HG03159 (cell line): ENCODE measurements around the gene PTPRM.

Experiments
- ATAC-seq: cut with Tn5 transposase; IDR thresholded peaks from one replicate; pipeline ENCODE4 v1.9.1; 2021; ENCODE audit warnings: mild to moderate bottlenecking, moderate library complexity; ENCODE audit not compliant: unreplicated experiment

Gene PTPRM

DNA sequence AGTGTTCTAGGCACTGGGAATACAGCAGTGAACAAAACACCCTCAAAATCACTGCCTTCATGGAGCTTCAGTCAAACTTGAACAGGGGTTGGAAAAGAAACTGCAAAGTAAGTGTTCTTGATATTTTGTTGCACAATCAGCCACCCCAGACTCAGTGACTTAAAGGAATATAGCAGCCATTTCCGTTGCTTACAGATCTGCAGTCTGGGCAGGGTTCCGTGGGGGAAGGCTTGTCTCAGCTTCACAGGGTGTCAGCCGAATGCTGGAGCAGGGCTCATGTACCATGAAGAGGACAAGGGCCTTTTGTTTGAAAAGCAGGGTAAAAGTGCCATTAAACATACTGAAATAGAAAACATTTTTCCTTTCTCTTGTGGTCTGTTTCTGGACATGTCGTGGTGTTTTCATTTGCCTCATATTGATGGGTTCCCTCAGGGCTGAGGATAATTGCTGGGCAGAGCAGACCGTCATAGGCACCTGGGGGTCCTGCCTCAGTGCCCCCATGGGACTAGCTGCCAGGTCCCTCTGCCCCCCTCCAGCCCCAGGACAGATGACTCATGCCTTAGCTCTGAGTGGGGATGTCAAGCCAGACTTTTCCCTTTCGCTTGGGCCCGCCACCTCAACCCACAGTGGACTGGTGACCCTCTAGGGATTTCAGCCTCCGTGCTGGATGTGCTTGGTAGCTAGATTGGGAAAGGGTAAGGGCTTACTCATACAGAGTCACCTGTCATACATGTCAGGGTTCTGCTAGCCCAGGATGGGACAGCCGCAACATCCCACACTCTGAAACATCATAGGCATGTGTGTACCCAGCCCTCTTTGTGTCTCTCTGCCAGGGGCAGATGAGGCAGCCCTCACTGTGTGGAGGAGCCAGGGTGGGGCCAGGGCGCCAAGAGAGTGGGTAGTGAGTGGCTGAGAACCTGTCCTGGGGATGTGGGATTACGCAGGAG lies 96.5 kb downstream of the PTPRM start:
- no peak for ATAC-seq

DNA sequence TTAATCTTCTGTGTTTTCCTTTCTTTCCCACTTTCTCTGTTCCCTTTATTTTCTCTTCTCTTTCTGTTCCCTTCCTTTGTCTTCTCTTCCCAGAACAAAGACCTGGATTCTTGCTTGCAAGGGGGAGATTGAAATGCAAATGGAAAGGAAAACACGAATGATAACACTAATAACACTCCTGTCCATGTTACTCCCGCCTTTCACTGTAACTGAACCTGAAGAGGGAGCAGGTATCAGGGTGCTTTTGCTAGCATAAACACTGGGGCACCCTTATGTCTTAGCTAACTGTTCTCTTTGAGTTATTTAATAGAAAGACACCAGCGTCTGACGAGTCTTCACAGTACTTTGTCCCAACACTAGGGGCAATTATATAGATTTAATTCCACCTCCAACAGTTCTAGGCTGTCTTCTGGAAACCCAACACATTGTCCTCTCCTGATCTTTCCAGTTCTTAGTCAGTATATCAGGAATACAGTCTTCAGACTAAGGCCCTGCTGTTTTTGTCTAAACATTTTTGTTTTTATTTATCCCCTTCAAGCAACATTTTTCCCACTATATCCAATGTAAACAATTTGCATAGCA lies 99.2 kb downstream of the PTPRM start:
- ATAC-seq: no peak

DNA sequence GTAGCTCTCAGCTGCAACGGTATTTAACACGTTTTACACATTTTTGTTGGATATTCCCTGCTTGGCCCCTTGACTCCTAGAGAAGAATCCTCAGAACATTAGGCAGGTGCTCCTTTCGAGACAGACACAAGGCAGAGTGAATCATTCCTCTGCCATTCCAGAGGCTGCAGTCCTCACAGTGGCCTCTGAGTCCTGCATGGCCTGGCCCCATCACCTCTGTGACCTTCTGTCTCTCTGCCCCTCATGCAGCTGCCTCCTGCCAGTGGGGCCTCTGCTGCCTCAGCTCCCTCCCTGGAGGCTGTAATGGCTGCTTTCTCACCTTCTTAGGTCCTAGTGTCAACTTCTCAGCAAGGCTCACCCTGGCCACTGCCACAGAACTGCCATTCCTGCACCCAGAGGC lies 101.3 kb downstream of the PTPRM start:
- no peak for ATAC-seq

DNA sequence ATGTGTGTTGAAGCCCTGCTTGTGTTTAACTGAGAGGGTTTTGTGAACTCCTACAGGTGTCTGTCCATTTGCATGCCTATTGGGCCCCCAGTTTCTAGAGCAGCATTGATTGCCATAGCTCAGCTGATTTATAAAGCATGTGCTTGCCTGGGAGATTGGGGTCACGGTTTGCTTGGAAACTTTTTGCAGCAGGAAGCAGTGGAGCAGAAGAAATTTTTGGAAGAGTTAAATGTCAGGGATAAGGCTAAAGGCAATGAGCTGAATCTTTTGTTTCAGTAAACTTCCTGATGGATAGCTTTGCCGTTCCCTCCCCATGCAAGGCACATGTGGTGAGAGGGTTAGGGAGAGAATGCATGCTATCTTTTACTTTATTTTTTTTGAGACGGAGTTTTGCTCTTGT lies 102.2 kb downstream of the PTPRM start:
- no peak for ATAC-seq

DNA sequence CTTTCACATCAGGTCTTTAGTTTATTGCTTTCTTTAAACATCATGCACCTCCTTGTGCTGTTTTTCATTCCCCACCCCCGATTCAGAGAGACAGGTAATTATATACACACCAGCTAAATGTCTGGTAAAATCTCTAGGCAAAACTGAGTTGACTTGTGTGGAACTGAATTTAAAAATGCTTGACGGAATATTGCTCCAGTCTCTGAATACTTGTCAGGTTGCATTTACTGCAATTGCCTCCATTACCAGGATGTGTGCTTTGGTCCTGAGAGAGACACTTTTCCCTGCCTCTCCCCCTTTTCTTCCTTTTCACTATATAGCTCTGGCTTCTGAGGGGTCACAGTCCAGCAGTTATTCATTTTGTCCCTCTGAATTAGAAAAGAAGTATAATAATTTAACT lies 104.0 kb downstream of the PTPRM start:
- ATAC-seq: no peak

- ATAC-seq: no peak
Measured at GRCh38 chr18:7676253-7676873, 109.2 kb downstream of the PTPRM start.

DNA sequence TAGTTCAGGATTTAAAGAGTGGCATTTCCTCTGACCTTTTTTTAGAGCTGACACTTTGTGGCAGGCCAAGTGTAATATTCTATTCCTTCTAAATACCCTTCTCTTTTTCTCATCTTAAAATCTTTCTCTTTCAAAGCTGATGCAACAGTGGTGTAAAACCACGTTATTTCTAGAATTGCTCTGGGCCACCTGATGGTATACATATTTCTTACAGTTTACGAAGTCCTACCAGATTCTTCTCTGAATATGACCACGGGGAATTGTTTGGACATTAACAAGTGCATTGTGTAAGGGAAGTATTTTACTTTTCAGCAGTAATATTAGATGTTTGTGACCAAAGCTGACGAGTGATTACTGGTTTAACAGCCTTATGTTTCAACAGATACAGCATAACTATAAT lies 109.9 kb downstream of the PTPRM start:
- ATAC-seq: no peak

- ATAC-seq: no peak
Measured at GRCh38 chr18:7677424-7677823, 110.3 kb downstream of the PTPRM start.

DNA sequence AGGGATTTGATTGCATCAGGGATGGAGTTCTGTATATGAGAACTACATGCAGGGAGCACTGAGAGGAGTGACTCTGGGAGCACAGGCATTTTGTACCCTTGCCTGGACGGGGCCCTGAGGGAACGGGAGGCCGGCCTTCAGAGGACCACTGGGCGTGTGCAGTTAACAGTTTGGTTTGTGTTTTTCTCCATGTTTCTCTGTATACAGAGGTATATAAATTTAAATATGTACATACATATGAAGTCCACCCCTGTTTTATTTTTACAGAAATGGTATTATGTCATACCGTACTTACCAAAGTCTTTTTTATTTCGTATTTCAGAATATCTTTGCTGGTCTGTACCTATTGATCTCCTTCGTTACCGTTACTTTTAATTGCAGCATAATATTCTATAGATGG lies 111.3 kb downstream of the PTPRM start:
- ATAC-seq: no peak

GRCh38 chr18:7678801-7679200 lies 111.7 kb downstream of the PTPRM start:
- no peak for ATAC-seq

DNA sequence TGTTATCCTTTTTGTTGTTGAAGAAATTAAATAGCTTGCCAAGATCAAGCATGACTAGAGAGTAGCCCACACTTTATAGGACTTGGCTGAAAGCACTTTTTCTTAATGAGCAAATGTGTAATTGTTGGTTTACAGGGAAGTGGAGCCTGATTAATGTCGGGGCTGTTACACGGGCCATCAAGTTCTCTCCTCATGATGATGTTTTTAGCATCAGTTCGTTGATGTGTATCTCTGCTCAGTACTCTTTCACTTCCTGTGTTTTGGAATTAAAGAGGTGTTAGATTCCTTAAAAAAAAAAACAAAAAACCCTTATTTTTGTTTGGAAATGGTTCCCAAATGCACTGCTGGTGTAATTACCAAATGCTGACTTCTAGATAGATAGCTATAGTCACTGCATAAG lies 114.2 kb downstream of the PTPRM start:
- no peak for ATAC-seq

DNA sequence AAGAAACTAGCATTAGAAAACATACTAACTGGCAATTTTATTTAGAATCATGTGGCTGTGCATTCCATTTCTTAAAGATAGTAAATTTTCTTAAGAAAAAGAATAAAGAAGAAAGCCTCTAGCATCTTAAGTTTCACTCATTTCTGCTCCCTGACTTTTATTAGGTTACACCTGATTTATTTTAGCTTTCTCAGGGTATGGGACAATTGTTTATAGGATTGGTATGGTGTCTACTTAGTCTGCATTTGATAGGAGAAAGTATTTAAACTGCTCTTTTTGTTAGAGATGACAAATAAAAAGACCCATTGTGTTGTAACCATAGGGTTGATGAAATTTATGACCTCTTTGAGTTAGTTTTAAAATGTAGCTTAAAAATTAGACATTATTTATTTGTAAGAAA lies 115.2 kb downstream of the PTPRM start:
- no peak for ATAC-seq

DNA sequence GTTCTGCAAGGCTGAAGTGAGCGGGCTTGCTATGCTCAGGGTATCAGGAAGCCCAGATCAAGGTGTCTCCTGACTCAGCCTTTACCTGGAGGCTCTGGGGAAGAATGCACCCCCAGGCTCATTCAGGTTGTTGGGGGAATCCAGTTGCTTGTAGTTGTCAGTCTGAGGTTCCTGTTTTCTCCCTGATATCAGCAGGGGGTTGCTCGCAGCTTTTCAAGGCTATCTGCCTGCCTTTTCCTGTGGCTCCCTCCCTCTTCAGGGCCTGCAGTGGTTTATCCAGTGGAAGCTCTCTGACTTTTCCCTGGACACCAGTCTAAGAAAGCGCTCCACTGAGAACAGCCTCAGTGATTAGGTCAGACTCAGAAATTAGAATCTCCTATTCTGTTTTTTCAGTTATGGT lies 116.6 kb downstream of the PTPRM start:
- no peak for ATAC-seq

- ATAC-seq: no peak
Measured at GRCh38 chr18:7684357-7684756, 117.2 kb downstream of the PTPRM start.

GRCh38 chr18:7684966-7685365 lies 117.8 kb downstream of the PTPRM start:
- no peak for ATAC-seq

- ATAC-seq: no peak
Measured at GRCh38 chr18:7686278-7686677, 119.2 kb downstream of the PTPRM start.

DNA sequence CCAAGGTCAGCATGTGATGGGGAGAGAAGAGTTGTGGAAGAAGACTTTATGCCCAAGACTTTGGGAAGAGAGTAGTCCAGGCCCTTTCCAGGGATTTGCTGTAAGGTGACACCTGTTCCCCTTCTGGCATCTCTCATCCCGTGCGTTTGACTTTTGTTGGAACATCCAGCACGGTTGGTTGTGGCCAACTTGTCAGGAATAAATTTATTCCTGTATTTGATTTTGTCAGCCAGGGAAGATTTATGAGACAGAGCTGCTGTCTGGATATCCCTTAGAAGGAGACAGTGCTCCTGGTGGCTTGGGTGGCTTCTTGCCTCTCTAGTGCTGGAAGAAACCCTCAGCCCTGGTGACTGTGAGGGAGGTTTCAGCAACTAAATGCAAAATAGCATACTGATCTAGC lies 121.5 kb downstream of the PTPRM start:
- ATAC-seq: no peak

- ATAC-seq: no peak
Measured at GRCh38 chr18:7691206-7691605, 124.1 kb downstream of the PTPRM start.

GRCh38 chr18:7696780-7697179 lies 129.7 kb downstream of the PTPRM start:
- ATAC-seq: no peak

DNA sequence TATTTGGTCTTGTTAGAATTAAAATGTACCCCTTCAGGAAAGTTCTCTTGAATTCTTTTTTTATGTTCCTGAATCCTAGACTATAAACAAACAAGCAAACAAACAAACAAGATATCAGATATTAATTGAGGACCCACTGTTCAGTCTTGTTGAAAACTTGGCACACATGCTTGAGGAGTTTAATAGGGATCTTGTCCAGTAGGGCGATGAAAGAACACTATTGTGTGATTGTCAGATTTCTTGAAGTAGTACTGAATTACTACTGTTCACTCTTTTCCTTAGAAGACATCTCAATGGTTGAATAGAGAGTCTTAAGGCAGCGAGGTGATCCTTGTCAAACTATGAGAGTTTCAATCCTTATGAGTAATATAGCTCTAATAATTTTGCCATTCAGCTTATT lies 130.2 kb downstream of the PTPRM start:
- ATAC-seq: no peak

DNA sequence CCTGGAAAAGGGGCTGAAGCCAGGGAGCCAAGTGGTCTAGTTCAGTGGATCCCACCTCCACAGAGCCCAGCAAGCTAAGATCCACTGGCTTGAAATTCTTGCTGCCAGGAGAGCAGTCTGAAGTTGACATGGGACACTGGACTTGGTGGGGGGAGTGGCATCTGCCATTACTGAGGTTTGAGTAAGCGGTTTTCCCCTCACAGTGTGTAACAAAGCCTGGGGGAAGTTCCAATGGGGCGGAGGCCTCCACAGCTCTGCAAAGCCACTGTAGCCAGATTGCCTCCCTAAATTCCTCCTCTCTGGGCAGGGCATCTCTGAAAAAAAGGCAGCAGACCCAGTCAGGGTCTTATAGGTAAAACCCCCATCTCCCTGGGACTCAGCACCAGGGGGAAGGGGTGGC lies 144.4 kb downstream of the PTPRM start:
- no peak for ATAC-seq

DNA sequence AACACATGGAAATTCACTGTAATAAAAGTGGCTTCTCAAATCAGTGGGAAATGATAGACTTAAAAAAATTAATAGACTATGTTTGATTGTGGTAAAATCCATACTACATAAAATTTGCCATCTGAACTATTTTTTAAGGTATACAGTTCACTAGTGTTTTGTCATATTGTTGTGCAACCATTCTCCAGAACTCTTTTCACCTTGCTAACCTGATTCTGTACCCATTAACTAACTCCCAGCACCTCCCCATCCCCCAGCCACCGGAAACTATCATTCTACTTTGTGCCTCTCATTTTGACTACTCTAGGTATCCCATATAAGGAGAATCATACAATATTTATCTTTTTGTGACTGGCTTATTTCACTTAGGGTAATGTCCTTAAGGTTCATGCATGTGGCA lies 153.3 kb downstream of the PTPRM start:
- ATAC-seq: no peak
